Measurements from ENCODE around the gene TLNRD1. TPM values are rescaled to one million over a fixed set of nuclear protein-coding genes. Genes with fewer than 3 reads are reported as not detected.

Gene TLNRD1
- polyA plus RNA-seq, 4 donors, result 7.6 to 9.2 (median 8.0) TPM

DNA sequence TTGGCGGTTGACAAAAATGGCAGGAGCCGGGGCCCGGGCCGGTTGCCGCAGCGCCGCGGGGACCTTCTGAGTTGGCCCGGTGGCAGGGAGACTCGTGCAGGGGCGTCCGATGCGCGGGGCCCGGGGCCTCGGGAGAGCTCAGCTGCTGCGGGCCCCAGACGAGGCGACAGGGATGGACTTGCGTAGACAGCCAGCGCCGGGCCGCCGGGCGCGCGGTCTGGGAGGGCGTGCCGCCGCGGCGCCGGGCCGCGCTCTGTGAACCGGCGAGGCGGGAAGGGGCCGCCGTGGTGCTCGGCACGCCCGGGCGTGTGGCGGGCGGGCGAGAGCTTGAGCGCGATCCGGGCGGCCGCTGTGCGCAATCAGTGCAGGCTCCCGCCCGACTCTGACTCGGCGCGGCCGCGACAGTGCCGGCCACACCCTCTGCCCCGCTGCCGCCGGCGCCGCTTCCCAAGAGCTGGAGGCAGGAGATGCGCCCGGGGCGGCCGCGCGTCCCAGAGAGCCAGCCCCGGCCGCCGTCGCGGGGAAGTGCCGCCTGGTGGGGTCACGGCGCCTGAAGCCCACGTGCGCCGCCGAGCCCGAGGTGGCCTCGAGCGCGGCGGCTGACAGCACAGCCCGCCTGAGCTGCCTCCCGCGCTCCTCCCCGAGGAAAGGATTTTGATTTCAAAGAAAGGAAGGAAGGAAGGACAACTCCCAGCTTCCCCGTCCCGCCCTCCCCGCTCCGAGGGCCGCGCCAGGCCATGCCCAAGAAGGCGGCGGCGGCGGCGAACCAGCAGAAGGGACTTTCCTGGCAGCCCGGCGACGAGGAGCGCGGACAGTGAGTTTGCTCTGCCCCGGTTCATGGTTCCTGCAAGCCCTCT is 657 bp downstream of the TLNRD1 start:
- DNase-seq (ENCODE audit: low read depth in 4 of 4, low spot score in 3 of 4), result no peak

DNA sequence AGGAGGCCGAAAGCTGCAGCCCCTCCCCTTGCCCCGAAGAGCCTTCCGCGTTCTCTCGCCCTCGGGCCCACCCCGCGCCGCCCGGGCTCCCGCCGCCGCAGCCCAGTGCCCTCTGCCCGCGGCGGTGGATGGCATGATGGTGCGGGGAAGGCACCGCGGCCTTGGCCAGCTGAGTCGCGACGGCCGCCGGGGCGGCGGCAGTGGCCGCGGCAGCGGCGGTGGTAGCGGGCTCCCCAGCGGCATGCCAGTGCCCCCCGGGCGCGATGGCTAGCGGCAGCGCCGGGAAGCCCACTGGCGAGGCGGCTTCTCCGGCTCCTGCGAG is 1.2 kb downstream of the TLNRD1 start:
- DNase-seq (ENCODE audit: low read depth in 4 of 4, low spot score in 3 of 4), result no peak

DNA sequence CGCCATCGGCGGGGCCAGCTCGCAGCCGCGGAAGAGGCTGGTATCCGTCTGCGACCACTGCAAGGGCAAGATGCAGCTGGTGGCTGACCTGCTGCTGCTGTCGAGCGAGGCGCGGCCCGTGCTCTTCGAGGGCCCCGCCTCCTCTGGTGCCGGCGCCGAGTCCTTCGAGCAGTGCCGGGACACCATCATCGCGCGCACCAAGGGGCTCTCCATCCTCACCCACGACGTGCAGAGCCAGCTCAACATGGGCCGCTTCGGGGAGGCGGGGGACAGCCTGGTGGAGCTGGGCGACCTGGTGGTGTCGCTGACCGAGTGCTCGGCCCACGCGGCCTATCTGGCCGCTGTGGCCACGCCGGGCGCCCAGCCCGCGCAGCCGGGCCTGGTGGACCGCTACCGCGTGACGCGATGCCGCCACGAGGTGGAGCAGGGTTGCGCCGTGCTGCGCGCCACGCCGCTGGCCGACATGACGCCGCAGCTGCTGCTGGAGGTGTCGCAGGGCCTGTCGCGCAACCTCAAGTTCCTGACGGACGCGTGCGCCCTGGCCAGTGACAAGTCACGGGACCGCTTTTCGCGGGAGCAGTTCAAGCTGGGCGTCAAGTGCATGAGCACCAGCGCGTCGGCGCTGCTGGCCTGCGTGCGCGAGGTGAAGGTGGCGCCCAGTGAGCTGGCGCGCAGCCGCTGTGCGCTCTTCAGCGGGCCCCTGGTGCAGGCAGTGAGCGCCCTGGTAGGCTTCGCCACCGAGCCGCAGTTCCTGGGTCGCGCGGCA is 1.8 kb downstream of the TLNRD1 start:
- DNase-seq (ENCODE audit: low read depth in 4 of 4, low spot score in 3 of 4), result no peak

DNA sequence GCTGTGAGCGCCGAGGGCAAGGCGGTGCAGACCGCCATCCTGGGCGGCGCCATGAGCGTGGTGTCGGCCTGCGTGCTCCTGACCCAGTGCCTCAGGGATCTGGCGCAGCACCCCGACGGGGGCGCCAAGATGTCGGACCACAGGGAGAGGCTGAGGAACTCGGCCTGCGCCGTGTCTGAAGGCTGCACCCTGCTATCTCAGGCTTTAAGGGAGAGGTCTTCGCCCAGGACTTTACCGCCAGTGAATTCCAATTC is 2.3 kb downstream of the TLNRD1 start:
- DNase-seq (ENCODE audit: low read depth in 4 of 4, low spot score in 3 of 4), result no peak

DNA sequence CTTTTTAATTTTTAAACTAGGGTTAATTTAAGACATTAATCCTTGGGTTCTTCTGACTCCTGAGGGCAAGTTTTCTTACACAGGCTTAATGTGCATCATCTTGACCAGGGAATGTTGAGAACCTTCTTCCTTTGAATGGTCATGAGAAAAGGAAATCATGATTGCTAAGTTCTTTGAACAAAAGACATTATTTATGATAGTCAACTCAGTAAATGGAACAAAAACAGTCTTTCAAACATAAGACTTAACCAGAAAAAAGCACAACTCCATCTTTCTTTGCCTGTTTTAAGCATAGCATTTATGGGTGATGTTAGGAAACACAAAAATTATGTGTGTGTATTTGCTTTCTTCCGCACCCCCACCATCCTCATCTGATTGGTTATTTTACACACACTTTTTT is 5.4 kb downstream of the TLNRD1 start:
- no peak for DNase-seq (ENCODE audit: low read depth in 4 of 4, low spot score in 3 of 4)

DNA sequence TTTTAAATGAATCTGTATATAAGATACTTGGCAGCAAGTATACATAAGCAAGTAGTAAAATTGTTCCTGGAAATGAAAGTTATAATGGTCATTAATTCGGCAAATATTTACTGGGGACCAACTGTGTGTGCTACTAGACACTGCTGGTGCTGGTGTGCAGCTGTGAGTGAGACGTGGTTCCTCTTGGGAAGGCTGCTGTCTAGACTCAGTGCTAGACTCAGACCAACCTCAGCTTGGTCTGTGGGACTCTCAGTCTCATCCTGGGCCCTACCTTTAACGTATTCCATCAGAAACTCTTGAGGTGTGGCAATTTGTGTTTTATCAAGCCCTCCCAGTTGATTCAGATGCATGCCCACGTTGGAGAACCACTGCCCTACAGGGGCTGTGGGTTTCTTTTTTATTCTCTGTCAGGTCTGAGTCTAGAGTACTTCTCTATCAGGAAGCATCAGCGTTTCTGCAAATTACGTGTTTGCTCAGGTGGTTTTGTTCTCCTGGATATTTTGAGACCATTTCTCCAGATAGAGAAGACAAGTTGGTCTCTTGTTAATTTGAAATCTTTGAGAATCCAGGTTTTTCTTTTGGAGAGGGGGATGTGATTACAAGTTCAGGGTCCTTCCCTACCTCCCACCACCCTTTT is 6.8 kb downstream of the TLNRD1 start:
- DNase-seq (ENCODE audit: low read depth in 4 of 4, low spot score in 3 of 4), result no peak

DNA sequence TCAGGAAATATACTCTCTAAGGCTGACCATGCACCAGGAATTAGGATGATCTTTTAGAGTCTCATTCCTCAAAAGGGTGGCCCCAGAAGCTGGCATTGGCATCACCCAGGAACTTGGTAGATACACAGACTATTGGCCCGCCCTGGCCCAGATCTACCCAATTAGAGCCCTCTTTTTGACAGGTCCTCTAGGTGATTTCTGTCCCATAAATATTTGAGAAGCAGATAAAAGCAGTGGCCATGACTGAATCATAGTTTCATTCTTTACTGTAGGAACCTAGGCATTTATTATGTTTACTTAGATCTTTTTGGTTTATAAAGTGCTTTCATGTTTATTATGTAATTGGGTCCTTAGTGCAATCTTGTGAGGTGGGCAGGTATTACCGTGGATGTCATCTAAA is 7.6 kb downstream of the TLNRD1 start:
- DNase-seq (ENCODE audit: low read depth in 4 of 4, low spot score in 3 of 4), result no peak

DNA sequence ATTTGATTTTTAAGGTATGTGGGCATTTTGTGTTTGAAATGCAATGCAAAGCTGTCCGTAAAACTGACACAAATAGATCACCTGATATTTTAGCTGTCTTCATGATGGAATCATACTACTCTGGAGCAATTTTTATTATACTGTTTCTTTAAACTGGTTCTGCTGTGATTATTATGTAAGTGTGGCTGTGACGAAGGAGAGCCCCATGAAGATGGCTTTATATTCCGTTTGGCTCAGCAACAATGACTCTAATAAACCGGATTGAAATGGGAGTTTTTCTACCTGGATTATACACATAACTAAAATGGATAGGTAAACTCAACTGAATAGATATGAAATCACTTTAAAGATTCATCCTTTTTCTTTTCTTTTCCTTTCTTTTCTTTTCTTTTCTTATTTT is 9.4 kb downstream of the TLNRD1 start:
- no peak for DNase-seq (ENCODE audit: low read depth in 4 of 4, low spot score in 3 of 4)

DNA sequence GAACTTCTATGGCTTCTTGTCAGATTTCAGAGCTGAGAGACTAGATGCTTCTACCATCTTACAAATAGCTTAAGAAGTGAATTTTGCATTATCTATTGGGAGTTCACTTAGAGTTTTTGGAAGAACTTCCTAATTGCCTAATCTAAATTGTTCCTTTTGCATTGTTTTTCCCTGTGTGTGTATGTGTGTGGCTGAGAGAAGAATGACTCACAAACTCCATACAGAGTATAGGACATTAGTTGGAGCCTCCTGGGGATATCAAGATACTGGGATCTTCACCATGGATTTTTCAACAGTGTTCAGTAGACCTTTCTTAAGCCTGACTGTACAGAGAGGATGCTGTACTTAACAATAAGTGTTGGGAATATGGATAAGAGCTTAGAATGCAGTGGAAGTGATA is 10.9 kb downstream of the TLNRD1 start:
- no peak for DNase-seq (ENCODE audit: low read depth in 4 of 4, low spot score in 3 of 4)

DNA sequence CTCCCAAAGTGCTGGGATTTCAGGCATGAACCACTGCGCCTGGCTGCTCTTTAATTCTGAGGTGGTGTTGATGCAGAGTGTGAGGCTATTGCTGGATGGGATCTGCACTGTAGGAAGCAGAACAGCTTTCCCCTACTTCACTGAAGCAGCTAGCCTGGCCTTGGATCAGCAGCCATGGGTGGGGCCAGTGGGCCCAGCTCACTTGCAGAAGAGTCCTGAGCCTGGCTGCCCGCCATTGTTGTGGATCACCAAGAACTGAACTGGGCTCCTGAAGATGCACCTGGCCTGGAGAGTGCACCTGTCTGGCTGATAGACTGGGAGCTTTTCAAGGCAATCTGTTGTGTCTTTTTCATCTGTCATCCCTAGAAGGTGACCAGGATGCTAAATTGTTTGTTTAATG is 11.9 kb downstream of the TLNRD1 start:
- DNase-seq (ENCODE audit: low read depth in 4 of 4, low spot score in 3 of 4), result no peak

DNA sequence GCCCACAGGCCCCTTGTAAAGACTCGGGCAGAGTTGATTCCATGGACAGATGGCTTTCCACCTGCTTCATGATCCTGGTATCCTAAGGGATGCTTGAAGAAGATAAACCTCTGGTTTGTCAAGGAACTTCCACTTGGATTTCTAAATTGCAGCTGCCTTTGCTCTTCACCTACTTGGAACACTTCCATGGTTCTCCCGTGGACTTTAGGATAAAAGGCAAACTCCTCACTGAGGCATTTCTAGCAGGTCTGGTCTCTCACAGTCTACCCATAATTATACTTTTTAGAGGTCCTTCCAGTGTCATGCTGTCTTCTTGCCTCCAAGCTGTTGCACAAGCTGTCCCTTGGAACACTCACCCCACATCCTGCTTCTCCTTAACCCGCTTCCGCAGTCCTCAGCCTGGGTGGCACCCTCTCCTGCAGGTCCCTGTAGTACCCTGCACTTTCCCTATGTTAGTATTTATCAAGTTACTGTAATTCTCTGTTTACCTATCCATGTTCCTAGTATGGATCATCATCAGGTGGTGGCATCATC is 12.7 kb downstream of the TLNRD1 start:
- no peak for DNase-seq (ENCODE audit: low read depth in 4 of 4, low spot score in 3 of 4)

DNA sequence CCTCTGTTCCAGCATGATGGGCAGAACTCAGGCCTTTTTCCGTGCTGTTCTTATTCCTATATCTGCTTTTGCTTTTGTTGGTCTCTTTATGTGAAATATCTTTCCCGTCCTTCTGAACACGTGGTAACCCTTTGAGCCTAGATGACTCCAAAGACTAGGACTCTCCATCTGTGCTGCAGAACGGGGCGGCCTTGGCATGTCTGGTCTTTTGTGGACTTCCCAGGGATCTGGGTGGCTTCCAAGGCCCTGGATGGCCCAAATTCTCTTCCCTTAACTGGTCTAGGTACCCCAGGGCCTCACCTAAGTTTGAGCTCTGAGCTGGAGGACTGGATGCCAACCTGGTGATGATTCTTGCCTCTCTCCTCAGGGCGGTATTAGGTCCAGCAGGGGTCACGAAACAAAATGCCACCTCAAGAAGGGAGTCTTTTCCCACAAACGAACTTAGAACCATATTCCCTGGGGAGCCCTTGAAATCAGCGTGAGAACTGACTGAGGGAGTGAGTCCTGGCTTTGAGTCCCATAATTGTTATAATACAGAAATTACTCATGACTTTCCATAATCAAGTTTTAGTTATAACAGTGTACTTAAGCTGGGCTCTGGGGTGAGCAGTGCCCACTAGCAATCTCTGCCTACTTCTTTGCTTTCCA is 13.8 kb downstream of the TLNRD1 start:
- no peak for DNase-seq (ENCODE audit: low read depth in 4 of 4, low spot score in 3 of 4)

DNA sequence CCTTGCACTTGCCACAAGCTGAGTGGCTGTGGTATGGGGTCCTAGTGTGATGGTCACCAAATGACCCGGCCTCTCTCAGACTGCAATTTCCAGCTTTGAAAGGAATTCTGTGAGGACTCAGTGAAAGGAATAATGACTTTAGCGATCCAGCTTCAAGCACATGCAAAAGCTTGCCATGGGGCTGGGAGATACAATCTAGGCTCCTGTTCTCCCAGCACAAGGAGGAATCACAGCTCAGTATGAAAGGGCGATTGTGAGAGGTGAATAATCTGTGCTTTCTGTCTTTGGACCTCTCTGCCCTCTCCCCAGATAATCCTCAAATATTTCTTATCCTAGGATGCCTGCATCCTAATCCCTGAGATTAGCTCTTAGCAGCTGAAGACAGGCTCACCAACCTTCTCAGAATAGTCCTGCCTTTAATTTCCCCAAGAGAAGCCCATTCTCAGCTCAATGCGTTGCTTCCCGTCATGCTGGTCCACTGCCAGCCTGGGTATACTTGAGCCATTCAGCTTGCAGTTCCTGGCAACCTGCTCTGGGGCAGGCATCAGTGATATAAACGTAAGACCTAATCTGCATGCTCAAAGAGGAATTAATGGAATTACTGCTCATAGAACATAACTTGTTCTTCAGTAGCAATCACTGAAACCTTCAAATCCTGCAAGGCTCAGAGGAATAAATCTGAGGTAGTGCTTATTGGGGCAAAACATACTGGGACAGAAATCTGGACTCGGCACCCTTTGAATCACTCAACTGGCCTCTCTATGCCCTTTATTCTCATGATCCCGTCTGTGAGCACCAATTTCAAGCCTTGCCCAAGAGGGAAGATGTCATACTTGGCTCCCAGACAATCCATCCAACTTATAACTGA is 15.1 kb downstream of the TLNRD1 start:
- no peak for DNase-seq (ENCODE audit: low read depth in 4 of 4, low spot score in 3 of 4)

DNA sequence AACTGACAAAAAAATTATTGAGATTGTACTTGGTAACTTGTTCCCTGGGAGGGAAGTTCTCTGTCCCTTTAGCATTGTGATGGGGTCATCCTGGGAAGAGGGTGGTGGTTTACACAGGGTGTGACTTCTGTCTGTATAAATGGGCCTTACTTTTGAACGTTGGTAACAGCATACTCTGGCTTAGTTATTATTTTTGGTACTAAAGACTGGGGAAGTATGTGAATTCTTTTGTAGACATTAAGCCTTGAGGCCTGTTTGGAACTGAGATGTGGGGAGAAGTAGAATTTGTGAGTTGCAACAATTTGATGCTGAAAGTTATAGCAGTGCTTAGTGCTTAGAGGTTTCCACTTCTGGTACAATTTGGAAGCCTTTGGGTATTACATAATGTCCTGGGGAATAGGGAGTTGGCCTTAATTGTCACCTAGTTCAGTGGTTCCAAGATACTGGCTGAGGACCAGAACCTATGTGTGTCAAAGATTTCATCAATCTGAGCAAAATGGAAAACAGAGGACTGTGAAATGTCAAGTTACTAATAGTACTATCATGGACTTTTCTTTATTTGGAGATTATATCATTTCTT is 15.9 kb downstream of the TLNRD1 start:
- DNase-seq (ENCODE audit: low read depth in 4 of 4, low spot score in 3 of 4), result no peak

DNA sequence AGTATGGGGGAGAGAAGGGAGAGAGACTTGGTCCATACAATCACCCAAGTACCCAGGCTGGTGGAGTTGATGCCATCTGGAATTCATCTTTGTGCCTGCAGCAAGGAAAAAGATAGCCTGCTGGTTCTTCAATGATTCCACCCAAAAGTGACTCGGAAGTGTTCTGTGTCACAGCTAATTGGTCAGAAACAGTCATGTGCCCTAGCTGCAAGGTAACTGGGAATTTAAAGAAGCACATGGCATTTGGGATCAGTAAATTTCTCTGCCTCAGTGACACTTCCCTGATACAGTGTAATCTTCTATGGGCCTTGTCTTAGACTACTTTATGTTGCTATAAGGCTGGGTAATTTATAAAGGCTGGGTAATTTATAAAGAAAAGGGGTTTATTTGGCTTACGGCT is 17.5 kb downstream of the TLNRD1 start:
- DNase-seq (ENCODE audit: low read depth in 4 of 4, low spot score in 3 of 4), result no peak

DNA sequence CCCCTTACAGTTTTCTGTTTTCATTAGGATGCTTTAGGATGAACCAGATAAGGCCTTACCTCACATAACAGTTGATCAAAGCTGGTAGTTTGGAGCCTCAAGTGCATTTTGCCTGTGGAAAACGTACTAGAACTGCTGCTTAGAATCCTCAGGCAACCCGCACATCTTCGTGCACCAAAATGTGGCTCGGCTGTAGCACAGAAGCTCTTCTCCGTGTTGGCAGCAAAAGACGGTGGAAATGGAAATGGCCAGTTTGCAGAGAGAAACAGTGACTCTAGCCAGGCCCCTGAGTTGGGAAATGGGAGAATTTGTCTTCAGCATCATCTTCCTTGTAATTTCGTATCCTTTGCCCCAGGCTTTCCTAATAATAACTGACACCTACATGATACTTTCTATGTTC is 20.6 kb downstream of the TLNRD1 start:
- no peak for DNase-seq (ENCODE audit: low read depth in 4 of 4, low spot score in 3 of 4)

DNA sequence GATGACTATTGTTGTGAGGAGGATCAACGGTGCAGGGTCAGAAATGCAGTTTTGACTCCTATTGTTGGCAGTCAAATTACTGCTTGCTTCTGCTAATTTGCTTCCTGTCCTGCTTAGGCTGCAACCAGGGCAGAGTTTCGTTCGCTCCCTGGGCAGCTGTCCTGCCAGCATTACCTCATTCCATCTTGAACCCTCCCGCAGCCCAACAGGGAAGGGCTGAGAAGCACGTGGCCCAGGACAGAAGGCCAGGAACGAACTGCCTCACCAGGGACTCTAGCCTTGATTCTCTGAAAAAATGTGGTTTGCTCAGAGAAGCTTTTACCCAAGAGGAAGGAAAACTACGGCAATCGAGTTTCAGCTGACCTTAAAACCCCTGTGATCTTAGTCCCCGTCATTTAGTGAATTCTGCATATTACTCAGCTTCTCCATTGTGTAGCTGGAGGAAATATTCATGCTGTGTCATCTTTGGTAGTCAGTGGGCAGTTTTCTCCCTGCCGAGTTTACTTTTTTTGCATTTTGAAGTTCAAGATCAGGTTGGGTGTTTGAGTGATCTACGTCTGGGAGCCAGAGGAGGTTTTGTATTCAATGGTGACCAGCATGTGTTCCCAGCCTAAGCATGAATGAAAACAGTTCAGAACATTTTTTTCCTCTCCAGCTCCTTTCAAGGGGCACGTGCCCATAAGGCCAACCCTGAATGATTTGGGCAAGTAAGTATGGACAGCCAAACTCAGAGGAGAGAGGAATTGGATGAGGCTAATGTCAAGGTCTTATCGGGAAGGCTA is 23.0 kb downstream of the TLNRD1 start:
- DNase-seq (ENCODE audit: low read depth in 4 of 4, low spot score in 3 of 4), result no peak

DNA sequence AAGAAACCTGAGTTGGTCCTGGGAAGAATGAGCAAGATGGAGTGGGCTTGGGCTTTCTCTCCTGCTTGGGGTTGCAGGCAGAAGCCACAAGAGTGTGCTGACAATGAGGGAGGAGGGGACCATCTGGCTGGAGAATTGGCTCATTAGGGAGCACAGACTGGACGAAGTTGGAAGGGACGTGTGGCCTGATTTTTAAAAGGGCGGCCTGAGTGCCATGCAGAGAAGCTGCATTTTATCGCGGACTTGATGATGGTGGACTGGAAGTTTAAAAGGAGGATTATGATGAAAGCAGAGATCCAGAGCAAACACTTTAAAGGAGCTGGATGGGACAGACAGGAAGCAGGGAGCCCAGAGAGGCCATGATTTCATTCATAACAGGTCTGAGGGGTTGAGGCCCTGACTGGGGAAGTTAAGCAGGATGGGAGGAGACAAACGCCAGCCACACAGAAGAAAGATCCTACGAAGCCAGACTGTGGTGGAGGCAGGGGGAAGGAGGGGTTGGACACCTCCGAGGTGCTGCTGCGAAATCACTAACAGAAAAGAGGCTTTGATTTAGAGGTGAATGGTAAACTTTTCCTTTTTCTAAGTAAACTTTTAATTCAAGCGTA is 23.6 kb downstream of the TLNRD1 start:
- no peak for DNase-seq (ENCODE audit: low read depth in 4 of 4, low spot score in 3 of 4)

DNA sequence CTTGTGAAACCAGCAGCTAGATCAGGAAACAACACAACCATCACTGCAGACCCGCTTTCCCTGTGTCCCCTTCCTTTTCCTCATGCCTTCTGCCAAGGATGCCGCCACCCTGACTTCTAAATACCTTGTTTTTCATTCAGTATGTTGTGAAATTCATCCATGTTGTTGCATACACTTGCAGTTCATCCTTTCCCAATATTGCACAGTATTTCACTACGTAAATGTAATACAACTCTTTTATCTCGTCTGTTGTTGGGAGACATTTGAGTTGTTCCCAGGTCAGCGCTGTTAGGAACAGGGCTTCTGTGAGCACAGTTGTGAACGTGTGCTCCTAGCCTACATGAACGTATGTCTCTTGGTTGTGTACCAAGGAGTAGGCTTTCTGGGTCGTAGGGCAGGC is 24.2 kb downstream of the TLNRD1 start:
- DNase-seq (ENCODE audit: low read depth in 4 of 4, low spot score in 3 of 4), result no peak

Measured in left renal pelvis (tissue), 4 donors.